ENCODE data around the gene SNUPN. TPM values are rescaled to one million over a fixed set of nuclear protein-coding genes. Genes with fewer than 3 reads are reported as not detected.
"Not testable (repeated sequence)": the region's sequence is repeated elsewhere in the genome, so short reads cannot be mapped to it uniquely, and the experiment has no call there.

Gene SNUPN
- polyA plus RNA-seq, 1 donor (not counting 4 experiments of a cell fraction or from before 2014, with no cell fraction given), result 24.9 TPM

- H3K4me2 ChIP-seq (ENCODE audit: control insufficient read depth, extremely low read depth, insufficient read depth, low read depth, low read length), result peak overlapping the region; percentile 100
- H3K27me3 ChIP-seq (ENCODE audit: control insufficient read depth, extremely low read depth, insufficient read depth, low read length), result no peaks in the 10 kb centered on the region
- FAIRE-seq (no peak), DNase-seq (ENCODE audit: low read depth, low spot score) (no peak)
- no peaks in the 10 kb centered on the region for H3K9me3 ChIP-seq (ENCODE audit: control insufficient read depth, low read depth, low read length)
- no peaks in the 10 kb centered on the region for H3K9me1 ChIP-seq (ENCODE audit: control insufficient read depth, extremely low read depth, insufficient read depth, low read length)
- peaks cover 34% of the 10 kb centered on the region for H3K79me2 ChIP-seq (ENCODE audit: control insufficient read depth, insufficient read depth, low read length)
- H3K27ac ChIP-seq (ENCODE audit: control insufficient read depth, insufficient read depth, low read length), result no peak overlapping the region
- H4K20me1 ChIP-seq (ENCODE audit: control insufficient read depth, extremely low read depth, insufficient read depth, low read length), result peaks cover 9% of the 10 kb centered on the region
- H3K4me3 ChIP-seq (ENCODE audit: control insufficient read depth in 2 of 3, extremely low read depth in 1 of 3, insufficient read depth in 2 of 3, low read depth in 1 of 3, low read length in 3 of 3), result no peak overlapping the region
- H3K9ac ChIP-seq (ENCODE audit: control insufficient read depth, extremely low read depth, insufficient read depth, low read length), result peak overlapping the region; percentile 94
- TF ChIP-seq EZH2 (IDR thresholded peaks at IDR 0.05; ENCODE audit: low read length) (no peak), CTCF (optimal IDR thresholded peaks at IDR 0.05 in 1 of 3, IDR thresholded peaks at IDR 0.05 in 1 of 3, conservative IDR thresholded peaks at IDR 0.05 in 1 of 3; ENCODE audit: extremely low read depth in 1 of 3, insufficient read depth in 2 of 3, low read length in 3 of 3) (no peak)
- no peak overlapping the region for H2AFZ ChIP-seq (ENCODE audit: control insufficient read depth, low read length)
- H3K4me1 ChIP-seq (ENCODE audit: control insufficient read depth, extremely low read depth, insufficient read depth, low read length), result peaks cover 10% of the 10 kb centered on the region
- dilution Hi-C loops (cut with MboI; ENCODE audit: extremely low pct_ligation_motif_present, low sequenced_read_pairs), result no loop called here
- H3K36me3 ChIP-seq (ENCODE audit: control insufficient read depth in 2 of 2, extremely low read depth in 1 of 2, insufficient read depth in 2 of 2, low read length in 2 of 2), result peaks cover 0 to 3% of the 10 kb centered on the region in 2 experiments
Measured at GRCh38 chr15:75637245-75638009, 11.9 kb upstream of the SNUPN start.

GRCh38 chr15:75636026-75636425 lies 10.5 kb upstream of the SNUPN start:
- H4K20me1 ChIP-seq (ENCODE audit: control insufficient read depth, extremely low read depth, insufficient read depth, low read length), result peaks cover 9% of the 10 kb centered on the region
- no peak overlapping the region for H3K4me3 ChIP-seq (ENCODE audit: control insufficient read depth in 2 of 3, extremely low read depth in 1 of 3, insufficient read depth in 2 of 3, low read depth in 1 of 3, low read length in 3 of 3)
- TF ChIP-seq EZH2 (IDR thresholded peaks at IDR 0.05; ENCODE audit: low read length), result no peak
- TF ChIP-seq CTCF (optimal IDR thresholded peaks at IDR 0.05 in 1 of 3, IDR thresholded peaks at IDR 0.05 in 1 of 3, conservative IDR thresholded peaks at IDR 0.05 in 1 of 3; ENCODE audit: extremely low read depth in 1 of 3, insufficient read depth in 2 of 3, low read length in 3 of 3), result no peak
- dilution Hi-C loops (cut with MboI; ENCODE audit: extremely low pct_ligation_motif_present, low sequenced_read_pairs), result no loop called here
- no peak overlapping the region for H3K27ac ChIP-seq (ENCODE audit: control insufficient read depth, insufficient read depth, low read length)
- no peaks in the 10 kb centered on the region for H3K9me3 ChIP-seq (ENCODE audit: control insufficient read depth, low read depth, low read length)
- H3K9me1 ChIP-seq (ENCODE audit: control insufficient read depth, extremely low read depth, insufficient read depth, low read length), result no peaks in the 10 kb centered on the region
- no peak overlapping the region for H3K4me2 ChIP-seq (ENCODE audit: control insufficient read depth, extremely low read depth, insufficient read depth, low read depth, low read length)
- H3K27me3 ChIP-seq (ENCODE audit: control insufficient read depth, extremely low read depth, insufficient read depth, low read length), result no peaks in the 10 kb centered on the region
- H3K36me3 ChIP-seq (ENCODE audit: control insufficient read depth in 2 of 2, extremely low read depth in 1 of 2, insufficient read depth in 2 of 2, low read length in 2 of 2), result peaks cover 0 to 3% of the 10 kb centered on the region in 2 experiments
- FAIRE-seq, result no peak
- DNase-seq (ENCODE audit: low read depth, low spot score), result no peak
- H3K79me2 ChIP-seq (ENCODE audit: control insufficient read depth, insufficient read depth, low read length), result peaks cover 34% of the 10 kb centered on the region
- H2AFZ ChIP-seq (ENCODE audit: control insufficient read depth, low read length), result no peak overlapping the region
- no peak overlapping the region for H3K9ac ChIP-seq (ENCODE audit: control insufficient read depth, extremely low read depth, insufficient read depth, low read length)
- peaks cover 15% of the 10 kb centered on the region for H3K4me1 ChIP-seq (ENCODE audit: control insufficient read depth, extremely low read depth, insufficient read depth, low read length)

GRCh38 chr15:75633922-75634321 lies 8.4 kb upstream of the SNUPN start:
- H3K9ac ChIP-seq (ENCODE audit: control insufficient read depth, extremely low read depth, insufficient read depth, low read length); H3K9me3 ChIP-seq (ENCODE audit: control insufficient read depth, low read depth, low read length); H3K36me3 ChIP-seq (ENCODE audit: control insufficient read depth in 2 of 2, extremely low read depth in 1 of 2, insufficient read depth in 2 of 2, low read length in 2 of 2); H3K9me1 ChIP-seq (ENCODE audit: control insufficient read depth, extremely low read depth, insufficient read depth, low read length); H3K27ac ChIP-seq (ENCODE audit: control insufficient read depth, insufficient read depth, low read length); FAIRE-seq; H3K27me3 ChIP-seq (ENCODE audit: control insufficient read depth, extremely low read depth, insufficient read depth, low read length); dilution Hi-C loops (cut with MboI; ENCODE audit: extremely low pct_ligation_motif_present, low sequenced_read_pairs); H3K4me3 ChIP-seq (ENCODE audit: control insufficient read depth in 2 of 3, extremely low read depth in 1 of 3, insufficient read depth in 2 of 3, low read depth in 1 of 3, low read length in 3 of 3); DNase-seq (ENCODE audit: low read depth, low spot score); H2AFZ ChIP-seq (ENCODE audit: control insufficient read depth, low read length); H3K4me2 ChIP-seq (ENCODE audit: control insufficient read depth, extremely low read depth, insufficient read depth, low read depth, low read length); H4K20me1 ChIP-seq (ENCODE audit: control insufficient read depth, extremely low read depth, insufficient read depth, low read length): not testable (repeated sequence)
- Histone ChIP-seq H3K4me1 (ENCODE audit: control insufficient read depth, extremely low read depth, insufficient read depth, low read length) (peaks cover 15% of the 10 kb centered on the region), H3K79me2 (ENCODE audit: control insufficient read depth, insufficient read depth, low read length) (peaks cover 23% of the 10 kb centered on the region)
